ENCODE measurements around the gene ANGPTL2. TPM values are rescaled to one million over a fixed set of nuclear protein-coding genes. Genes with fewer than 3 reads are reported as not detected.

The ANGPTL2 gene
- total RNA-seq, 2 experiments from 2014 or later: not detected

DNA sequence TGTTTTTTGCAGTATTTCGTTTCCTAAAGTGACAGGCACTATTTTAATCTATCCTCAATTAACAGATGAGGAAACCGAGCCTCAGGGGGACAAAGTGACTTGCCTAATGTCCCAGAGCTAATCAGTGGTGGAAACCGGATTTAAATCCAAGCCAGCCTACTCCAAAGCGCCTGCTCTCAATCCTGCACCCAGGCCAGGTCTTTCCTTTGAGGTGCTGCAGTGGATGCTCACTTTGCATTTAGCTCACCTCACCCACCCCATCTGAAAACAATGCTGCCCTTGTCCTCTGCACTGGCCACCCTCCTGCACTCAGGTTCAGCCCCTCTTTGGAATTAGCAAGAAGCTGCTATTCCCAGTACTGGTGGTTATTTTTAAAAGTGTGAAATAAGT lies 16.0 kb downstream of the ANGPTL2 start:
- no peak for DNase-seq
- no peaks in the 10 kb centered on the region for H3K36me3 Mint-ChIP-seq (ENCODE audit: low read depth)
- no peaks in the 10 kb centered on the region for H3K4me1 Mint-ChIP-seq
- CTCF ChIA-PET: interaction anchor here (3.3 kb wide), 1 partner anchor 22 kb away, joined by 14 read pairs; no protein-coding TSS in a partner anchor
- no peak overlapping the region for H3K4me3 Mint-ChIP-seq
- POLR2A ChIA-PET: no interaction called here
- peaks cover 10% of the 10 kb centered on the region for H3K27me3 Mint-ChIP-seq
- H3K9me3 Mint-ChIP-seq: no peaks in the 10 kb centered on the region
- no peak overlapping the region for H3K27ac Mint-ChIP-seq

DNA sequence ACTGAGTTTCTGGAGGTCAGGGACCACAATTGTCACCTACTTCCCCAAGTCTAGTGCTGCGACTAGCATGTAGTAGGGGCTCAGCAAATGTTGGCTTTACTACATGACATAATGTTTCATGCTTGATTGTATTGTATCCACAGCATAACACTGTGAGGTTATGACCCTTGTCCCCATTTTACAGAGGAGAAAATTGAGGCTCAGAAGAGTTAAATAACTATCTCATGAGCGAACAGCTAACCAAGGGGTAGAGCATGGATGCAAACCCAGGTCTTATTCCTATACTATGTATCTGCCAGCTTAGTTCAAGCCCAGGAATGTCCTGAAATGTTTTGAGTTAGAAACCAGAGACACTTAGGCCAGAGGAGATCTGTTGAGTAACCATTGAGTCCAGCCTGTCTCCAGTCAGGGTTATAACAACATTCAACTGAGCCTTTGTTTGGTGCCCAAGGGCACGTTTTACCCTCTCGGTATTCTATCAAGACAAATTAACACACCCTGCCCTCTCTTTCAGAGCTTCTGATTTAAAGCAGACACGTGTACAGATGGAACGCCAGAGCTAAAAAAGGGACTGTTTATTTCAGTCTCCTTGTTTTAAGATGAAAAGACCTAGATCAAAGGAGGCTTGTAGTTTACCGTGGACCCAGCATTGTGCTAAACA lies 16.5 kb downstream of the ANGPTL2 start:
- H3K27me3 Mint-ChIP-seq: peaks cover 7% of the 10 kb centered on the region
- H3K4me1 Mint-ChIP-seq: no peaks in the 10 kb centered on the region
- no peaks in the 10 kb centered on the region for H3K36me3 Mint-ChIP-seq (ENCODE audit: low read depth)
- POLR2A ChIA-PET: no interaction called here
- CTCF ChIA-PET: interaction anchor here (3.3 kb wide), 1 partner anchor 22 kb away, joined by 14 read pairs; no protein-coding TSS in a partner anchor
- no peak overlapping the region for H3K27ac Mint-ChIP-seq
- H3K9me3 Mint-ChIP-seq: no peaks in the 10 kb centered on the region
- no peak for DNase-seq
- H3K4me3 Mint-ChIP-seq: no peak overlapping the region

DNA sequence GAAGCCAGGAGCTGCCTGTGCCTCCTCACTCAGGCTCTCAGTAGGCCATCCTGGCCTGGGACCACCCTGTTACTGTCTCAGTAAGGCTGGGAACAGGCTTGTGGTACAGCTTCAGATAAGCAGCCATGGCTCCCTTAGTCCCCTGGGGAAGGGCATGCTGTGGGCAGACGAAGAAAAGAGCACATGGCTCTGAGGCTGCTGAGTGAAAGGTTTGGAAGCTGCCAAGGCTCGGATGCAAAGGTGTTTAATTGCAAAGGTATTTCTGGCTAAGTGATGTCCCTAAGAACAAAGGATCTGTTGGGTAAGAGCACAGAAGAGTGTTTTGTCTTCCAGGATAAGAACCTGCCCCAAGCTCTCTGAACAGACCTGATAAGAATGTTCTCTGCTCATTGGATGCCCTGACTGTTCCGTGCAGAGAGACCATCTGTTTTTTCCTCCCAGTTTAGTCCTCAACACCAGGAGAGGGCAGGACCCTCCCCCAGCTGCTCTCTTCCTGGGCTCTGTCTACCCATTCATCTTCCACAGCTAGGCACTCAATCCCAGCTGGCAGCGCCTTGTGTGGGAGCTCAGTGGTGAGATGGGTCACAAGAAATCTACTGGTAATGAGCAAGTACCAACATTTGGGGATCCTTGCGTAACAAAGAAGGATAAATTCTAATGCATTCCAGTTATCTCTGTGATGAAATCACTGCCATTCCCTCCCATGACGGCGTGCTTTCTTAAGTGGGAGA lies 17.7 kb downstream of the ANGPTL2 start:
- POLR2A ChIA-PET: no interaction called here

DNA sequence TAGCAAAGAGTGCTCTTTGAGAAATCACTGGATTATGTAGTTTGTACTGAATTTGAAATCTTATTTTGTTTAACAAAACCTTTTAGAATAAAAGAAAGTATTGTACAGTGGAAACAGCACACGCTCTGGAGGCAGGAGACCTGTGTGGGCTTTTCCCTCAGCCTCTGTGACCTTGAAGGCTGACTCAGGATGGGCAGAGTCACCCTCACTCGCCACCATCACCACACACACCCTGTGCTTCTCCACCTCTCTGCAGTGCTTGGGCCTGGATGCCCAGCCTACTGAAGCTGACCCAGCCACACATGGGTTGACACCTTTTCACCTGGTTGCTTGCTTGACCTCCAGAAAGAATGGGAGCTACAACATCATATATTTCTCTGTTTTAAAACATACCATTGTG lies 19.6 kb downstream of the ANGPTL2 start:
- no peaks in the 10 kb centered on the region for H3K36me3 Mint-ChIP-seq (ENCODE audit: low read depth)
- DNase-seq: no peak
- peaks cover 5% of the 10 kb centered on the region for H3K27me3 Mint-ChIP-seq
- no peak overlapping the region for H3K27ac Mint-ChIP-seq
- no peaks in the 10 kb centered on the region for H3K9me3 Mint-ChIP-seq
- H3K4me1 Mint-ChIP-seq: no peaks in the 10 kb centered on the region
- no peak overlapping the region for H3K4me3 Mint-ChIP-seq
- ChIA-PET POLR2A (no interaction called here), CTCF (interaction anchor here (1.2 to 2.0 kb wide), 3 partner anchors 13 to 34 kb away, joined by 3 to 5 read pairs (median 3); partner anchors contain the start of gene ANGPTL2)

More for the DNA sequence above, 17.7 kb downstream of the ANGPTL2 start:
- Mint-ChIP-seq H3K36me3 (ENCODE audit: low read depth) (no peaks in the 10 kb centered on the region), H3K4me1 (no peaks in the 10 kb centered on the region), H3K27ac (no peak overlapping the region), H3K9me3 (no peaks in the 10 kb centered on the region), H3K27me3 (peaks cover 5% of the 10 kb centered on the region), H3K4me3 (no peak overlapping the region)
- DNase-seq: no peak
- CTCF ChIA-PET: interaction anchor here (0.6 to 2.0 kb wide), 3 partner anchors 17 to 139 kb away, joined by 3 to 5 read pairs (median 4); partner anchors contain the start of gene ANGPTL2

DNA sequence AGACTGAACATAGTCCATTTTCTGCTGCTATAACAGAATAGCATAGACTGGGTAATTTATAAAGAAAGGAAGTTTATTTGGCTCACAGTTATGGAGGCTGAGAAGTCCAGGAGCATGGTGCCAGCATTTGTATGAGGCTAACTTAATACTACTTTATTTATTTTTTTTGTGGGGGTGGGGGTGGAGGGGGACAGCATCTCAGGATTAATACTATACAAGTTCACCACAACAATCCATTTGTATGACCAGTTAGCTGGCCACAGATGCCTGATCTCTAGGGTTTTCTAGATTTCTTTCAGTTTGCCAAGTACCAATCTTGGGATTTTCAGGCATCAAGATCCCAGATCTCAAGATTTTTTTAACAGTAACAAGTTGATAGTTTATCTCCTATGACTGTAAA lies 20.3 kb downstream of the ANGPTL2 start:
- no peaks in the 10 kb centered on the region for H3K4me1 Mint-ChIP-seq
- H3K4me3 Mint-ChIP-seq: no peak overlapping the region
- no peaks in the 10 kb centered on the region for H3K36me3 Mint-ChIP-seq (ENCODE audit: low read depth)
- ChIA-PET POLR2A (no interaction called here), CTCF (interaction anchor here (1.2 kb wide), 2 partner anchors 14 to 34 kb away, joined by 3 read pairs; no protein-coding TSS in a partner anchor)
- peaks cover 5% of the 10 kb centered on the region for H3K27me3 Mint-ChIP-seq
- H3K9me3 Mint-ChIP-seq: no peaks in the 10 kb centered on the region
- H3K27ac Mint-ChIP-seq: no peak overlapping the region
- DNase-seq: no peak

DNA sequence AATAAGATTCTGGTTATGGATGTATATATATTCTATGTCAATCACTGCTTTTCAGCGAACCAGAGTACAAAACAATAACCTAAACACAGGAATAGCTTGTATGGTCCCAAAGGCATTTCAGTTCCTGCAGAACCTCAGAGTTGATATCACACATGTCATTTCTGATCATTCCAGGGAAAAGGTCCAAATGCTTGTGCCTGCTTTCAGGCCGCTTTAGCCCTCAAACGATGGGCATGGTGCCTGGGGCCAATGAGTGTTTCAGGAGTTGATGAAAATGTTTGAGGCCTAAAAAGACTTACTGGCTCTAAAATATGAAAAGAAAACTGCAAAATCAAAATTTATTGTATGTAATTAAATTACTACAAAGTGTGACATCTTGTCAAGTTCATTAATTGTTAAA lies 22.8 kb downstream of the ANGPTL2 start:
- no peak for DNase-seq
- Mint-ChIP-seq H3K27ac (no peak overlapping the region), H3K4me1 (no peaks in the 10 kb centered on the region), H3K9me3 (no peaks in the 10 kb centered on the region), H3K27me3 (peaks cover 5% of the 10 kb centered on the region), H3K4me3 (no peak overlapping the region), H3K36me3 (ENCODE audit: low read depth) (no peaks in the 10 kb centered on the region)
- ChIA-PET CTCF (no interaction called here), POLR2A (no interaction called here)

DNA sequence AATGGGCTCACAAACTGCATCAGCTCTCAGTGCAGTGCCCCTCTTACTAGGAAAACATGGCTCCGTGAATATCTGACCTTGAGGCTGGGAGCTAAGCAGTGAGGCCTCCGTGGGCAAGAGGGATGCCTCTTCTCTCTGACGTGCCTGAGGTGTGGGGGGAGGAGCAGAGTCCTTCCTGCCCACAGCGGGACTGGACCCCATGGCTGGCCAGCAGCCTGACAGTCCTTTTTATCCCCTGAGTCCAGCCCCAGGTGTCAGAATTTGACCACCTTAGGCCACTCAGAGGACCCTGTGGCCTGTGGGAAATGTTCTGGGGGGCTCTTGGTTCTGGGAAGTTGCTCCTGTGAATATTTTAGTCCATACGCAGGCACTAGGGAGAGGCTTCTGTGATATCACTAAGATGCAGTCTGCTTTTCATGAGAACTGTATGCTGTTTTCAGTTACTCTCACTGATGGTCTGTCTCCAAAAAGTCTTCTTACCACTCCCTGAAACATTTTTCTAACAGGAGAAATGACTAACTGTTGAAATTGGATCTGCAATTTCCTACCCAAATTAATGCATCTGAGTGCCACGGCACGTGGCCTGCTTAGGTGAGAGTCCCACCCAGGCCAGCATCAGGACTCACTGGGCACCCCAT lies 23.4 kb downstream of the ANGPTL2 start:
- Mint-ChIP-seq H3K9me3 (no peaks in the 10 kb centered on the region), H3K27ac (no peak overlapping the region), H3K4me3 (no peak overlapping the region), H3K27me3 (peaks cover 5% of the 10 kb centered on the region), H3K4me1 (no peaks in the 10 kb centered on the region), H3K36me3 (ENCODE audit: low read depth) (no peaks in the 10 kb centered on the region)
- ChIA-PET POLR2A (no interaction called here), CTCF (no interaction called here)
- DNase-seq: no peak

DNA sequence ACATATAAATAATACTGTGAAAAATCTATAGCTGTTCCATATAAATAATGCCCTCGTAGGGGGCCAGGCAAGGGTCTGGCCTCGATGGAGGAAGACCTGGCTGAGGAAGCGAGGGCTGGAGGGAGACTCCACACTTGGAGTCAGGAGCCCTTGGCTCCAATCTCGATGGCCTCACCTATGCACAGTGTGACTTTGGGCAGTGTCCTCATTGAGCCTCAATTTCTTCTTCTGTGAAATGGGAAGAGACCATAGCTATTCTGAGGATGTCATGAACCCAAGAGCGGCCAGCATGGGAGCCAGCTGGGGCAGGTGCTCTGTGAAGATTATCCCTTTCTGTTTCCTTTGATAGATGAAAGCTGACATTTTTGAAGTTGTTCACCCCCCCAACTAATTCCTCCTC lies 24.8 kb downstream of the ANGPTL2 start:
- Mint-ChIP-seq H3K4me3 (no peak overlapping the region), H3K36me3 (ENCODE audit: low read depth) (no peaks in the 10 kb centered on the region), H3K4me1 (no peaks in the 10 kb centered on the region), H3K9me3 (no peaks in the 10 kb centered on the region), H3K27ac (no peak overlapping the region), H3K27me3 (peaks cover 1% of the 10 kb centered on the region)
- DNase-seq: no peak
- CTCF ChIA-PET: no interaction called here
- POLR2A ChIA-PET: no interaction called here

DNA sequence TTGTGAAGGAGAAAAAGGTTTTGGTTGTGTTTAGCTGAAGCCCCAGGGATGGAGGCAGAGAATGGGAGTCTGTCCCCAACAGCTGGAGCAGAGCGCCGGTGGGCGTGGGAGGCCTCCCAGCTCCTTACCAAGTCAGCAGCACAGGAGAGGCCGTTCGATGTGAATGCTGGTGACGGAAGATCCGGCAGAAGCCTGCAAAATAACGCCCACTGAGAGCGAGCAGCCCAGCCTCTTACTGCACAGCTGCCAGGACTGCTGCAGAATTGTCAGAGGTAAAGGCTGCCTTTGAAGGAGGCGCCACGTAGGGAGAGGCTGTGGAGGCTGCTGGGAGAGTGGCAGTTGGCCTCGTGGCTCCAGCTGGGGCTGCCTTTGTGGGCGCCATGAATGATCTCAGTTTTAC lies 26.2 kb downstream of the ANGPTL2 start:
- peaks cover 1% of the 10 kb centered on the region for H3K27me3 Mint-ChIP-seq
- no peak overlapping the region for H3K27ac Mint-ChIP-seq
- no peaks in the 10 kb centered on the region for H3K4me1 Mint-ChIP-seq
- no peak for DNase-seq
- POLR2A ChIA-PET: no interaction called here
- CTCF ChIA-PET: no interaction called here
- H3K9me3 Mint-ChIP-seq: no peaks in the 10 kb centered on the region
- H3K36me3 Mint-ChIP-seq (ENCODE audit: low read depth): no peaks in the 10 kb centered on the region
- H3K4me3 Mint-ChIP-seq: no peak overlapping the region

DNA sequence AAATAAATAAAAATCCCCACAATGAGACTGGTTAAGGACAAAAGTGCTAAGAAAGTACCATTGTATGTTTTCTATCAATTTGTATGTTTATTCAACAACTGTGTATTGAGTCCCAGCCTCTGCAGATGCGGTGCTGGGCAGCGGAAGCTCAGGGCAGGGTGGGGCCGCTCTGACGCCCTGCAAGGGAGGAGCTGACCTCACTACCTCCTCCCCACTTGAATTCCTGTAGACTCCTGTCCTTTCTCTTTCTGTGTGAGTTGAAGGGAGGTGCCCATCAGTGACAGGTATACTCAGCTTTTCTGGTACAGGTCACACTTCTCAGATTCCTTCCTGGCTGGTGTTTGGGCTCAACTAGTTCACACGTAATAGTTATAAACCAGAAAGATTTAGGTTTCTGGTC lies 27.0 kb downstream of the ANGPTL2 start:
- no peak for DNase-seq
- Mint-ChIP-seq H3K4me1 (no peaks in the 10 kb centered on the region), H3K27ac (no peak overlapping the region), H3K27me3 (no peaks in the 10 kb centered on the region), H3K36me3 (ENCODE audit: low read depth) (no peaks in the 10 kb centered on the region), H3K9me3 (no peaks in the 10 kb centered on the region), H3K4me3 (no peak overlapping the region)
- POLR2A ChIA-PET: no interaction called here
- CTCF ChIA-PET: interaction anchor here (1.9 kb wide), 1 partner anchor 13 kb away, joined by 6 read pairs; no protein-coding TSS in a partner anchor

DNA sequence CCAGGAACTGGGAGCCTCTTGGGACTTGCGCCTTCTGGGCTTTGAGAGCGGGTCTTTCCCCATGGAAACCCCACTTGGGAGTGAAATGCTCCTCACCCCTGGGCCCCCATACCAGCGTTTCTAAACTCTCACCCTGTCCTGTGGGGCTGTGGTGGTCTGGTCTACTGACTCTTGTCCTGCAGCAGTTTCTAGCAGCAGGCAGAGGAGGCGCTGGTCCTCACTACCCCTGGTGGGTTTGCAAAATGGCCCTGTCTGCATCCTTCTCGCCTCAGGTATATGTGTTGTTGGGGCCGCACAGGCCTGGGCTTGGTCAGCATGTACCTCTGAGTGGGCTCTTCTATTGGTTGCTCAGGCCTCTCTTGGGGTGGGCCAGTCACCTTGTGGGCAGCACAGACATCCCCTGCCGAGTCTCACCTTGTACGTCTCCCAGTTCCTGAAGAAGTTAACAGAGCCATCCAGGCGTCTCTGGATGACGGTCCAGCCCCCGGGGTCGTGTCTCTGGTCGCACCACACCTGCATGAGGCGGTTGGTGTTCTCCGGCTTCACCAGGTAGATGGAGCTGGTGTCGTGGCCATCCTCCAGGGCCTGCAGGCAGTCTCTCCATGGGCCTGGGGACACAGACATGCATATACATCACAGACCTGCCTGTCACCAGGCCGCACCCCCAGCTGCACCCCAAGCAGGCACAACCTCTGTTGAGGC lies 29.0 kb downstream of the ANGPTL2 start:
- CTCF ChIA-PET: interaction anchor here (1.9 kb wide), 1 partner anchor 11 kb away, joined by 6 read pairs; no protein-coding TSS in a partner anchor
- DNase-seq: no peak
- Mint-ChIP-seq H3K4me3 (no peak overlapping the region), H3K27me3 (no peaks in the 10 kb centered on the region), H3K9me3 (no peaks in the 10 kb centered on the region), H3K36me3 (ENCODE audit: low read depth) (no peaks in the 10 kb centered on the region), H3K27ac (no peak overlapping the region), H3K4me1 (no peaks in the 10 kb centered on the region)
- POLR2A ChIA-PET: no interaction called here

DNA sequence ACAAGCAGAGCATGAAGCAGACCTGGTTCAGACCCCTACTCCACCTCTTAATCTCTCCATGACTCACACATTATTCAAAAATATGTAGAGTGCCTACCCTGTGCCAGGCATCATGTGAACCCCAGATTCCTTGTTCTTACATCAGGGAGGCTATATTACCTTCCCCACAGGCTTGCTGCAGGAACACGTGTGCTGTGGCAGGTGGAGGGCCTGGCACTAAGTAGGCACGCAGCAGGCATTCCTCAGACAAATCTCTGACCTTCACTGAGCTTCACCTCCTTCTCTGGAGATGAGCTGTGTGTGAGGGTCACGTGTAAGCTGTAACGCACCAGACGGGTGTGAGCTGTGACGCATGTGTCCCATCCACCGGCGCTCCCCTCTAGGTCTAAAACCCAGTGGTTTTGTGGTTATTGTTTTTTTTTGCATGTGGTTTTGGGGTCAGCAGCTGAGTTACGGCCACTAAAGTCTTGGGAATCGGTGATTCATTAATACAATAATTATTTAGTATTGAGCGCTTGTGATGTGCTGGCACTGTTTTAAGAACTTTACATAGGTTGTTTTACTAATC lies 30.3 kb downstream of the ANGPTL2 start:
- H3K27ac Mint-ChIP-seq: no peak overlapping the region
- H3K4me3 Mint-ChIP-seq: no peak overlapping the region
- ChIA-PET POLR2A (interaction anchor here (0.6 kb wide), 1 partner anchor 947 kb away, joined by 4 read pairs; no protein-coding TSS in a partner anchor), CTCF (no interaction called here)
- no peak for DNase-seq
- H3K9me3 Mint-ChIP-seq: no peaks in the 10 kb centered on the region
- no peaks in the 10 kb centered on the region for H3K36me3 Mint-ChIP-seq (ENCODE audit: low read depth)
- no peaks in the 10 kb centered on the region for H3K27me3 Mint-ChIP-seq
- no peaks in the 10 kb centered on the region for H3K4me1 Mint-ChIP-seq
